ENCODE measurements around the gene DOCK2.
A peak's percentile ranks its signal among the peaks of the same experiment; 100 is the strongest.
"Not testable (repeated sequence)": the region's sequence is repeated elsewhere in the genome, so short reads cannot be mapped to it uniquely, and the experiment has no call there.

Gene DOCK2

DNA sequence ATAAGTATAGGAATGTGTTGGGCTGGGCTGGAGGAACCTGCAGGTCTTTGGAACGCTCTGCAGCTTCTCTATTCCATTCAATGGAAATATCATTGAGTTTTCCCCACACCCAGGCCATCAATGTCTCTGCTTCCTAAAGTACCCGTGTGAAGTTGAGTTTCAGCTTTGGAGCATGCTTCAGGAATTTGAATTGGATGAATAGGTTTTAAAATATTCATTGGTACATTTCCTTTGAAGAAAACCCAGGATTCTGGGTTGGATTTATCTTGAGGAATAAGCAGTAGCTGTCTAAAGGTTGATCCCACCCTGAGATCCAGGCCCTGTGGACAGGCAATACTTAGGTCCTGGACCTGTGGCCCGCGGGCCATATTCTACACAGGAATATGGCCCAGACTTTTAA, 306.0 kb downstream of the DOCK2 start:
- Histone ChIP-seq H3K9ac (ENCODE audit: low read length in 5 of 5) (no peak overlapping the region), H3K36me3 (ENCODE audit: control insufficient read depth in 5 of 5, insufficient read depth in 5 of 5, low read length in 5 of 5) (peaks cover 0 to 3% (median 0%) of the 10 kb centered on the region in 5 donors), H3K4me3 (ENCODE audit: low read depth in 1 of 5, low read length in 5 of 5) (no peak overlapping the region), H3K4me1 (ENCODE audit: control insufficient read depth in 5 of 5, insufficient read depth in 5 of 5, low read length in 5 of 5) (peaks cover 0 to 31% (median 23%) of the 10 kb centered on the region in 5 donors), H3K27ac (ENCODE audit: low read depth, low read length) (no peak overlapping the region), H3K27me3 (ENCODE audit: control insufficient read depth in 5 of 5, insufficient read depth in 4 of 5, low read length in 5 of 5) (no peaks in the 10 kb centered on the region), H3K9me3 (ENCODE audit: control insufficient read depth in 5 of 5, low read length in 5 of 5) (no peaks in the 10 kb centered on the region)

DNA sequence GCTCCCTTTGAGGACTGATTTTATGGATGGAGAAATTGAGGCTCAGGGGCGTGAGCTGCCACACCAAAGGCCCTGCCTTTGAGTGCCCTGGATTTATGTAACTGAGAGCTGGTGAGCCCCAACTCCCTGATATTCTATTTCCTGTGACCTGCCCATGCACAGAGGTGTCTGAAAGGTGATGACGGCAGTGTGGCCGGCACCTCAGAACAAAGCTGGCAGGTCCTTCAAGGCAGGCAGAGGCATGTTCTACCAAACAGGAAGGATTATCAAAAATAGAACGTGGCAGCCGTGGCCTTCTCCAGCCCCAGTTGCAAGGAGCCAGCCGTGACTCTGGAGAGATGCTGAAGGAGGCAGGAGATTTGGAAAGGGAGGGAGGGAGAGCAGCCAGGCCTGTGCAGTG, 307.0 kb downstream of the DOCK2 start:
- Histone ChIP-seq H3K36me3 (ENCODE audit: control insufficient read depth in 5 of 5, insufficient read depth in 5 of 5, low read length in 5 of 5) (peaks cover 0 to 3% (median 0%) of the 10 kb centered on the region in 5 donors), H3K27me3 (ENCODE audit: control insufficient read depth in 5 of 5, insufficient read depth in 4 of 5, low read length in 5 of 5) (no peaks in the 10 kb centered on the region), H3K4me1 (ENCODE audit: control insufficient read depth in 5 of 5, insufficient read depth in 5 of 5, low read length in 5 of 5) (peaks cover 0 to 31% (median 23%) of the 10 kb centered on the region in 5 donors), H3K9ac (ENCODE audit: low read length in 5 of 5) (no peak overlapping the region), H3K9me3 (ENCODE audit: control insufficient read depth in 5 of 5, low read length in 5 of 5) (no peaks in the 10 kb centered on the region), H3K27ac (ENCODE audit: low read depth, low read length) (no peak overlapping the region), H3K4me3 (ENCODE audit: low read depth in 1 of 5, low read length in 5 of 5) (no peak overlapping the region)

DNA sequence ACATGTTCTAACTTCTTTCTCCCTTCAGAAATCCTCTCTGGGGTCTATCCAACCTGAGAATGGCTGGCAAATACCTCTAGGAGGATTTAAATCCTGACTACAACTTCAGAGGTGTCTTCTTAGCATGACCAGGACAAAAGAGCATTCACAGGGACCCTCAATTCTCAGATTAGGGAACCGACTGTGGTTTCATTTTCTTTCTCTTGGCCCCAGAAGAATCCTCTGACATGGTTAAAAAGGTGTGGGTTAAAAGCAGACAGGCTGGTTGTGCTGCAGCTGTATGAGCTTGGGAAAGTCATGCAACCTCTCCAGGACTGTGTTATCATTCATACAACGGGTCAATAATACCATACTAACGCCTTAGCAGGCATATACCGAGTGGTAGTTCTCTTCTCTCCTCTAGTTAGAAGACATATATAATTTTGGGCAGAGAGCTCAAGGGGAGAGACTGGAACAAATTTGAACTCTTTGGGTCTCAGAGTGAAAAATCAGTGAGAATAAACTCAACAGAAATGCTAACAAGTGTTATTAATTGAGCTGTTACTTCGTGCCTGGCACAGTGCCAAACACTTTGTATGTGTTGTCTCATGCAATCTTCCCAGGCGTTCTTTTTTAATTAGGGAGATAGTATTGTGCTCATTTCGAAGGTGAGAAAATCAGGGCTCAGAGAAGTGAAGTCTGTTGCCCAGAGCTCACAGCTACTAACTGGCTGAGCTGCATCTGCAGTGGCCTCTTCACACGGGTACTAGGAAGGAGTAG, 308.0 kb downstream of the DOCK2 start:
- no peak overlapping the region for H3K27ac ChIP-seq (ENCODE audit: low read depth, low read length)
- no peak overlapping the region for H3K9ac ChIP-seq (ENCODE audit: low read length in 5 of 5)
- peaks cover 0 to 31% (median 23%) of the 10 kb centered on the region in 5 donors for H3K4me1 ChIP-seq (ENCODE audit: control insufficient read depth in 5 of 5, insufficient read depth in 5 of 5, low read length in 5 of 5)
- H3K9me3 ChIP-seq (ENCODE audit: control insufficient read depth in 5 of 5, low read length in 5 of 5), result no peaks in the 10 kb centered on the region
- no peak overlapping the region for H3K4me3 ChIP-seq (ENCODE audit: low read depth in 1 of 5, low read length in 5 of 5)
- no peaks in the 10 kb centered on the region for H3K27me3 ChIP-seq (ENCODE audit: control insufficient read depth in 5 of 5, insufficient read depth in 4 of 5, low read length in 5 of 5)
- peaks cover 0 to 3% (median 0%) of the 10 kb centered on the region in 5 donors for H3K36me3 ChIP-seq (ENCODE audit: control insufficient read depth in 5 of 5, insufficient read depth in 5 of 5, low read length in 5 of 5)

DNA sequence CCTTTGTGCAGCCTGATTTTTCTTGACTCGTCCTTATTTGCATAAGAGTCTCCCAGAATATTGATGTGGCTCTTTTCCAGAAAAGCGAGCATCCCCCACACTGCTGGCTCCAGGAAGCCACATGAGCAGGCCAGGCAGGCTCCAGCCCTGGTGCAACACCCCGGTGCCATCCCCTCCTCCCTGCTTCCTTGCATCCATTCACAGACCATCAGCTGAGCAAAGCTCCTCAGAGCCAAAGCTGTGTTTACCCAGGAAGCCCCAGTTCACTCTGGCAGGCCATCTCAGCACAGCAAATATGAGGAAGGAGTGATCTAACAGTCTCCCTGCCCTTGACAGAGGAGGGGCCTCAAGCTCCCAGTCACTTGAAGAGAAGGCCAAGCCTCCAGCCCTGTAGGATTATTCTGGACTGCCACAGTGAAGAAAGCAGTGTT, 308.8 kb downstream of the DOCK2 start:
- no peak overlapping the region for H3K9ac ChIP-seq (ENCODE audit: low read length in 5 of 5)
- H3K4me1 ChIP-seq (ENCODE audit: control insufficient read depth in 5 of 5, insufficient read depth in 5 of 5, low read length in 5 of 5), result peaks cover 0 to 31% (median 23%) of the 10 kb centered on the region in 5 donors
- peak overlapping the region in 1 of 5 donors; percentile 8 for H3K4me3 ChIP-seq (ENCODE audit: low read depth in 1 of 5, low read length in 5 of 5)

DNA sequence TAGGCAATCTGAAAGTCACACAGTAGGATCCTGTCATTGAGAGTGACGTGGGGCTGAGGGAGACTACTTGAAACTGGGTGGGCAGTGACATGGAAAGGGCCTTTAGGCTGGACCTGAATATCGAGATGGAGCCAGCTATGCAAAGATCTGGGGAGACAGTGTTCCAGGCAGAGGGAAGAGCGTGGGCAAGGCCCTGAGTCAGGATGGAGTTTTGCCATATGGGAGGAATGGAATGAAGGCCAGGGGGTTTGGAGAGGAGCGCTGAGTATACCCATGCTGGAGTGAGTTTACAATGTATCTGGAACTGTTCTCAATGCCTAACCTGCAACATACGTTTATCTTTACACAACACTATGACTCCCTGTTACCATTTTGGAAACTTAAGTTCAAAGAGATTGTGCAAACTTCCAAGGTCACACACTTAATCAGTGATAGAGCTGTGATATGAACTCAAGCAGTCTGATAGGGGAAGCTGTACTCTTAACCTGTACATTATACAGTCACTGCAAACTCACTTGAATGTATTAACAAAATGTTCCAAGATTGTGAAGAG, 309.7 kb downstream of the DOCK2 start:
- H3K27ac ChIP-seq (ENCODE audit: low read depth, low read length), result no peak overlapping the region
- H3K9me3 ChIP-seq (ENCODE audit: control insufficient read depth in 5 of 5, low read length in 5 of 5), result no peaks in the 10 kb centered on the region
- no peaks in the 10 kb centered on the region for H3K27me3 ChIP-seq (ENCODE audit: control insufficient read depth in 5 of 5, insufficient read depth in 4 of 5, low read length in 5 of 5)

More for the DNA sequence above, 308.8 kb downstream of the DOCK2 start:
- Histone ChIP-seq H3K9me3 (ENCODE audit: control insufficient read depth in 5 of 5, low read length in 5 of 5) (no peaks in the 10 kb centered on the region), H3K27me3 (ENCODE audit: control insufficient read depth in 5 of 5, insufficient read depth in 4 of 5, low read length in 5 of 5) (no peaks in the 10 kb centered on the region), H3K27ac (ENCODE audit: low read depth, low read length) (no peak overlapping the region), H3K36me3 (ENCODE audit: control insufficient read depth in 5 of 5, insufficient read depth in 5 of 5, low read length in 5 of 5) (peaks cover 0 to 3% (median 0%) of the 10 kb centered on the region in 5 donors)

DNA sequence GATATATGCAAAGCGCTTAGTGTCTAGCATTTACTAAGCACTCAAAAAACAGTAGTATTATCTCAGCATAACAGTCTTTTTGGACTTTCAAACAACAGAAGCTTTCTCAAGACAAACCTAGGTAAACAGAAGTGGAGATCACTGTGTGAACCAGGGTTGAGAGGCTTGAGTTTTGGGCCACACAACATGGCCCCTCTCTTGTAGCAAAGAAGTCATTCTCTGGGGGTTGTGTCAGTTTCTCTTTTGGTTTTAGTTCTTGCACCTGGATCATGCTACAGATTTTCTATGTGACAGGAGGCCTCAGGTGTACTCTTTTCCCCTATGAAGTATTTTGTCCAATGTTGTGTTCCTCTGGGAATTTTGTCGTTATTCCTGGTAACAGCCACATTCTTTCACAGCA, 313.3 kb downstream of the DOCK2 start:
- H3K9ac ChIP-seq (ENCODE audit: low read length in 5 of 5), result no peak overlapping the region
- H3K4me1 ChIP-seq (ENCODE audit: control insufficient read depth in 5 of 5, insufficient read depth in 5 of 5, low read length in 5 of 5), result peaks cover 0 to 13% (median 12%) of the 10 kb centered on the region in 5 donors
- H3K36me3 ChIP-seq (ENCODE audit: control insufficient read depth in 5 of 5, insufficient read depth in 5 of 5, low read length in 5 of 5), result peaks cover 0 to 3% (median 0%) of the 10 kb centered on the region in 5 donors

More for the DNA sequence above, 309.7 kb downstream of the DOCK2 start:
- Histone ChIP-seq H3K9ac (ENCODE audit: low read length in 5 of 5) (no peak overlapping the region), H3K4me1 (ENCODE audit: control insufficient read depth in 5 of 5, insufficient read depth in 5 of 5, low read length in 5 of 5) (peaks cover 0 to 23% (median 17%) of the 10 kb centered on the region in 5 donors), H3K36me3 (ENCODE audit: control insufficient read depth in 5 of 5, insufficient read depth in 5 of 5, low read length in 5 of 5) (peaks cover 0 to 3% (median 0%) of the 10 kb centered on the region in 5 donors), H3K4me3 (ENCODE audit: low read depth in 1 of 5, low read length in 5 of 5) (no peak overlapping the region)

DNA sequence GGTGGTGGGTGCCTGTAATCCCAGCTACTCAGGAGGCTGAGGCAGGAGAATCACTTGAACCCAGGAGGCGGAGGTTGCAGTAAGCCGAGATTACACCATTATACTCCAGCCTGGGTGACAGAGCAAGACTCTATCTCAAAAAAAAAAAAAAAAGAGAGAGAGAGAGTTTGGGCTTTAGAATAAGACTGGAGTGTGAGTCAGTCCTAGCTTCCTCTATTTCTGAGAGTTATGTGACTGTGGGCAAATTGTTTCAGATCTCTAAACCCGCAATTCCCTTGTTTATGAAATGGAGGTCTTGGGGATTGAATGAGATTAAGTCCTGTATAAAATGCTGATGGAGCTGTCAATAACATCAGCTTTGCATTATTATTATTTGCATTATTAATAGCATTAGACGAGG, 316.1 kb downstream of the DOCK2 start:
- H3K27me3 ChIP-seq (ENCODE audit: control insufficient read depth in 5 of 5, insufficient read depth in 4 of 5, low read length in 5 of 5); H3K9me3 ChIP-seq (ENCODE audit: control insufficient read depth in 5 of 5, low read length in 5 of 5); H3K4me3 ChIP-seq (ENCODE audit: low read depth in 1 of 5, low read length in 5 of 5); H3K9ac ChIP-seq (ENCODE audit: low read length in 5 of 5); H3K27ac ChIP-seq (ENCODE audit: low read depth, low read length); H3K36me3 ChIP-seq (ENCODE audit: control insufficient read depth in 5 of 5, insufficient read depth in 5 of 5, low read length in 5 of 5); H3K4me1 ChIP-seq (ENCODE audit: control insufficient read depth in 5 of 5, insufficient read depth in 5 of 5, low read length in 5 of 5): not testable (repeated sequence)

More for the DNA sequence above, 313.3 kb downstream of the DOCK2 start:
- Histone ChIP-seq H3K27ac (ENCODE audit: low read depth, low read length) (no peak overlapping the region), H3K27me3 (ENCODE audit: control insufficient read depth in 5 of 5, insufficient read depth in 4 of 5, low read length in 5 of 5) (no peaks in the 10 kb centered on the region), H3K4me3 (ENCODE audit: low read depth in 1 of 5, low read length in 5 of 5) (no peak overlapping the region), H3K9me3 (ENCODE audit: control insufficient read depth in 5 of 5, low read length in 5 of 5) (no peaks in the 10 kb centered on the region)

DNA sequence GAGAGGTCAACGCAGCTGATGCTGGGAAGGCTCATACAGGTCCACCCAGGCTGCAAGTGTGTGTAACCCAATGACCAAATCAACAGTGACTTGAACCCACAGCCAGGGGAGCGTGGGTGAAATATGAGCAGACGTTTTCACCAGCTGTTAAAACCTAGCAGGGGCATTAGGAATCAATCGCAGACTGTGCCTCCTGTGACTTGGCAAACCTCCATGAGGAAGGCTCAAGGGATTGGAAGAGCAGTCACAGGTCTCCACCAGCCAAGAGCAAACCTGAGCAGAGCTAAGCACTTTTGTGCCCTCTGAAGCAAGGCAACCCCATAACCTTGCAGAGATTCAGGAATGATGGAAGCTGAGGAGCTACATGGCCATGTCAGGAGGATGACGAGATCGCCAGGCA, 317.7 kb downstream of the DOCK2 start:
- H3K9ac ChIP-seq (ENCODE audit: low read length in 5 of 5), result no peak overlapping the region
- no peaks in the 10 kb centered on the region for H3K27me3 ChIP-seq (ENCODE audit: control insufficient read depth in 5 of 5, insufficient read depth in 4 of 5, low read length in 5 of 5)
- no peak overlapping the region for H3K4me3 ChIP-seq (ENCODE audit: low read depth in 1 of 5, low read length in 5 of 5)
- H3K9me3 ChIP-seq (ENCODE audit: control insufficient read depth in 5 of 5, low read length in 5 of 5), result no peaks in the 10 kb centered on the region
- H3K4me1 ChIP-seq (ENCODE audit: control insufficient read depth in 5 of 5, insufficient read depth in 5 of 5, low read length in 5 of 5), result peaks cover 0 to 1% (median 0%) of the 10 kb centered on the region in 5 donors
- no peaks in the 10 kb centered on the region for H3K36me3 ChIP-seq (ENCODE audit: control insufficient read depth in 5 of 5, insufficient read depth in 5 of 5, low read length in 5 of 5)
- H3K27ac ChIP-seq (ENCODE audit: low read depth, low read length), result no peak overlapping the region

DNA sequence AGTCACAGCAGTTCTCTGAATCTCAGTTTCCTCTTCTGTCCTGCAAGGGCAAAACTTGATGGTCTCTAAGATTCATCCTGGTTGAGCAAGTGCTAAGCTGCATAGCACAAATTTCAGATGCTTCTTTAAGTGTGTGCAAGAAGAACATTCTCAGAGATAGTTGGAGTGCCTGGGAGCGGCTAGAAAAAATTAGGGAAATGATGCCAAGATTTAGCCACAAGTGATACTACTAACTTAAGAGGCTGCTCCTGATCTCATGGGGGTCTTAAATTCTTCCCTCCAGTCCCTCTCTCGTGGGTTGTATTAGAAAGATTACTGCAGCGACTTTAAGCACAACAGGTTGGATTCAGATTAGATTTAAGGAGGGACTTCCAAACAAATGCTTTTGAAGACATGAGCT, 319.1 kb downstream of the DOCK2 start:
- Histone ChIP-seq H3K4me1 (ENCODE audit: control insufficient read depth in 5 of 5, insufficient read depth in 5 of 5, low read length in 5 of 5) (peaks cover 0 to 2% (median 0%) of the 10 kb centered on the region in 5 donors), H3K4me3 (ENCODE audit: low read depth in 1 of 5, low read length in 5 of 5) (no peak overlapping the region), H3K9me3 (ENCODE audit: control insufficient read depth in 5 of 5, low read length in 5 of 5) (no peaks in the 10 kb centered on the region)

DNA sequence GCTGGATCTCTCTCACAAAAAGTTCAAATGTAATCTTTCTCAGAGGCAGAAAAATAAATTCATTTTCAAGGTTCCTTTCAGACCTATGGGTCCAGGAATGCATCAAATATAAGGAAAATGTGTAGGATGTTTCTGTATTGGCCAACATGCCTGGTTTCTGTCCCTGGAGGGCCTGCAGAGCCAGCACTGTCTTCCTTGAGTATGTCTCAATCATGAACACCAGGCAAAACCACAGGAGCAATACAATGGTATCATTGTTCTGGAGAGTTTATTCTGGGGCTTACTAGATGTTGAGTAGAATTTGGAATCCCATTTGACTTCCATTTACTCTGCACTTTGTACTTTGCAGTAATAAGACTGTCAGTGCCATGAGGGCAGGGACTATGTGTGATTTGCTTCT, 319.7 kb downstream of the DOCK2 start:
- no peak overlapping the region for H3K27ac ChIP-seq (ENCODE audit: low read depth, low read length)
- H3K4me3 ChIP-seq (ENCODE audit: low read depth in 1 of 5, low read length in 5 of 5), result no peak overlapping the region
- H3K27me3 ChIP-seq (ENCODE audit: control insufficient read depth in 5 of 5, insufficient read depth in 4 of 5, low read length in 5 of 5), result no peaks in the 10 kb centered on the region
- H3K4me1 ChIP-seq (ENCODE audit: control insufficient read depth in 5 of 5, insufficient read depth in 5 of 5, low read length in 5 of 5), result peaks cover 0 to 2% (median 0%) of the 10 kb centered on the region in 5 donors
- no peak overlapping the region for H3K9ac ChIP-seq (ENCODE audit: low read length in 5 of 5)
- no peaks in the 10 kb centered on the region for H3K36me3 ChIP-seq (ENCODE audit: control insufficient read depth in 5 of 5, insufficient read depth in 5 of 5, low read length in 5 of 5)
- H3K9me3 ChIP-seq (ENCODE audit: control insufficient read depth in 5 of 5, low read length in 5 of 5), result no peaks in the 10 kb centered on the region

More for the DNA sequence above, 319.1 kb downstream of the DOCK2 start:
- Histone ChIP-seq H3K36me3 (ENCODE audit: control insufficient read depth in 5 of 5, insufficient read depth in 5 of 5, low read length in 5 of 5) (no peaks in the 10 kb centered on the region), H3K9ac (ENCODE audit: low read length in 5 of 5) (no peak overlapping the region), H3K27ac (ENCODE audit: low read depth, low read length) (no peak overlapping the region), H3K27me3 (ENCODE audit: control insufficient read depth in 5 of 5, insufficient read depth in 4 of 5, low read length in 5 of 5) (no peaks in the 10 kb centered on the region)

Data from subcutaneous abdominal adipose tissue (tissue), 5 donors.